GM19043 (cell line): ENCODE measurements around the gene NLRP12.
"Not testable (repeated sequence)": the region's sequence is repeated elsewhere in the genome, so short reads cannot be mapped to it uniquely, and the experiment has no call there.

Source experiments
- ATAC-seq: cut with Tn5 transposase; IDR thresholded peaks from one replicate; pipeline ENCODE4 v1.9.1; 2021; ENCODE audit warnings: low read depth; ENCODE audit not compliant: unreplicated experiment

The NLRP12 gene

GRCh38 chr19:53824134-53824611 lies at the start of gene NLRP12:
TSS of gene NLRP12 (minus strand) at chr19:53824314. CDS start at chr19:53824174, 140 bp downstream.
- ATAC-seq: no peak

- no peak for ATAC-seq
Observed at GRCh38 chr19:53872762-53873161, 48.6 kb upstream of the NLRP12 start.

- ATAC-seq: no peak
Observed at GRCh38 chr19:53871454-53871853, 47.3 kb upstream of the NLRP12 start.

GRCh38 chr19:53870485-53870844 lies 46.4 kb upstream of the NLRP12 start:
- ATAC-seq: no peak

- not testable (repeated sequence) for ATAC-seq
Observed at GRCh38 chr19:53869805-53870484, 45.8 kb upstream of the NLRP12 start.

GRCh38 chr19:53868892-53869804 lies 45.0 kb upstream of the NLRP12 start:
- ATAC-seq: peak; percentile 44

- ATAC-seq: no peak
Observed at GRCh38 chr19:53868091-53868891, 44.2 kb upstream of the NLRP12 start.

- peak; percentile 59 for ATAC-seq
Observed at GRCh38 chr19:53867225-53868090, 43.3 kb upstream of the NLRP12 start, which contains the start of gene MYADM. TSS of gene MYADM (plus strand) at chr19:53867883. CDS start at chr19:53873530, 5,647 bp downstream.

GRCh38 chr19:53866865-53867224 lies 42.7 kb upstream of the NLRP12 start:
- no peak for ATAC-seq

GRCh38 chr19:53865918-53866864 lies 42.1 kb upstream of the NLRP12 start:
- no peak for ATAC-seq

- ATAC-seq: no peak
Observed at GRCh38 chr19:53865523-53865917, 41.4 kb upstream of the NLRP12 start.

- ATAC-seq: no peak
Observed at GRCh38 chr19:53864308-53864836, 40.3 kb upstream of the NLRP12 start.

GRCh38 chr19:53853707-53854106 lies 29.6 kb upstream of the NLRP12 start:
- no peak for ATAC-seq

GRCh38 chr19:53849237-53849676 lies 25.1 kb upstream of the NLRP12 start:
- no peak for ATAC-seq

- no peak for ATAC-seq
Observed at GRCh38 chr19:53847555-53847954, 23.4 kb upstream of the NLRP12 start.

- no peak for ATAC-seq
Observed at GRCh38 chr19:53844849-53845246, 20.7 kb upstream of the NLRP12 start.

GRCh38 chr19:53840914-53841313 lies 16.8 kb upstream of the NLRP12 start:
- ATAC-seq: not testable (repeated sequence)

- not testable (repeated sequence) for ATAC-seq
Observed at GRCh38 chr19:53840241-53840640, 16.1 kb upstream of the NLRP12 start.
